WTC11 (cell line): ENCODE data around the gene GALNT2. TPM values are rescaled to one million over a fixed set of nuclear protein-coding genes. Genes with fewer than 3 reads are reported as not detected.

Experiments used
- ATAC-seq: fragments of 200-7000 bp; cut with Tn5 transposase; 2 replicates; pipeline ENCODE4 v1.10.0; 2021; ENCODE audit warnings: mild to moderate bottlenecking, moderate library complexity
- CTCF ChIA-PET: fragments of 300-600 bp; sonication (Branson Sonifier 250); formaldehyde crosslinking; loops from one replicate; lab custom pipeline; 2021; ENCODE audit warnings: antibody characterized with exemption; lab: Charles Lee
- POLR2A ChIA-PET: fragments of 350-600 bp; sonication (Branson Sonifier 250); formaldehyde crosslinking; loops from one replicate; lab custom pipeline; 2021; ENCODE audit warnings: antibody characterized with exemption; lab: Charles Lee
- DNase-seq: peaks from one replicate; pipeline ENCODE4 v3.0.0; 2021; ENCODE audit warnings: low spot score
- H3K27ac Mint-ChIP-seq: 2 replicates; pipeline ENCODE4 v1.8.0; 2021; ENCODE audit warnings: mixed read lengths
- H3K27me3 Mint-ChIP-seq: 2 replicates; pipeline ENCODE4 v1.8.0; 2021; ENCODE audit warnings: low read depth, mild to moderate bottlenecking, moderate library complexity, mixed read lengths
- H3K36me3 Mint-ChIP-seq: 2 replicates; pipeline ENCODE4 v1.8.0; 2021; ENCODE audit warnings: mixed read lengths
- H3K4me1 Mint-ChIP-seq: 2 replicates; pipeline ENCODE4 v1.8.0; 2022; ENCODE audit warnings: mixed read lengths
- H3K4me3 Mint-ChIP-seq: 2 replicates; pipeline ENCODE4 v1.8.0; 2021; ENCODE audit warnings: mild to moderate bottlenecking, moderate library complexity, mixed read lengths
- H3K9me3 Mint-ChIP-seq: 2 replicates; pipeline ENCODE4 v1.8.0; 2021; ENCODE audit warnings: mixed read lengths
- ATF6 ChIP-seq: sonication (generic); formaldehyde crosslinking; IDR thresholded peaks from 2 replicates; pipeline ENCODE4 v1.8.1; 2023; ENCODE audit warnings: mild to moderate bottlenecking, missing genetic modification reagents
- CTCF ChIP-seq: fragments of 200-600 bp; IDR thresholded peaks from 2 replicates; pipeline ENCODE4 v1.8.0; 2022; ENCODE audit warnings: antibody characterized with exemption
- FOXK1 ChIP-seq: sonication (generic); formaldehyde crosslinking; IDR thresholded peaks from 2 replicates; pipeline ENCODE4 v1.8.0; 2022; ENCODE audit warnings: mild to moderate bottlenecking, moderate library complexity, missing genetic modification reagents
- FOXP1 ChIP-seq: sonication (generic); formaldehyde crosslinking; IDR thresholded peaks from 2 replicates; pipeline ENCODE4 v1.8.0; 2022; ENCODE audit warnings: missing genetic modification reagents, mild to moderate bottlenecking, moderate library complexity, borderline replicate concordance
- GTF2I ChIP-seq: fragments of 250-450 bp; sonication (Bioruptor Pico); conservative IDR thresholded peaks from 2 replicates; pipeline ENCODE4 v1.4.0; 2021; ENCODE audit warnings: mild to moderate bottlenecking
- MXD4 ChIP-seq: fragments of 250-450 bp; sonication (Bioruptor Pico); IDR thresholded peaks from 2 replicates; pipeline ENCODE4 v1.8.0; 2021; ENCODE audit warnings: mild to moderate bottlenecking, moderate library complexity, borderline replicate concordance
- NR2C2 ChIP-seq: sonication (generic); formaldehyde crosslinking; IDR thresholded peaks from 2 replicates; pipeline ENCODE4 v1.8.0; 2022; ENCODE audit warnings: mild to moderate bottlenecking, missing genetic modification reagents
- PRDM15 ChIP-seq: sonication (generic); formaldehyde crosslinking; IDR thresholded peaks from 2 replicates; pipeline ENCODE4 v1.8.0; 2022; ENCODE audit warnings: missing genetic modification reagents
- PRRX2 ChIP-seq: fragments of 250-450 bp; sonication (Bioruptor Pico); IDR thresholded peaks from 2 replicates; pipeline ENCODE4 v1.8.0; 2021; ENCODE audit warnings: mild to moderate bottlenecking
- SOX15 ChIP-seq: fragments of 250-450 bp; sonication (Bioruptor Pico); IDR thresholded peaks from 2 replicates; pipeline ENCODE4 v1.9.0; 2021; ENCODE audit warnings: mild to moderate bottlenecking
- TCF7 ChIP-seq: sonication (generic); formaldehyde crosslinking; IDR thresholded peaks from 2 replicates; pipeline ENCODE4 v1.8.0; 2022; ENCODE audit warnings: mild to moderate bottlenecking, low read depth, missing genetic modification reagents, moderate library complexity
- TP53 ChIP-seq: sonication (generic); formaldehyde crosslinking; IDR thresholded peaks from 2 replicates; pipeline ENCODE4 v1.8.1; 2023; ENCODE audit warnings: mild to moderate bottlenecking, missing genetic modification reagents
- USF1 ChIP-seq: sonication (generic); formaldehyde crosslinking; IDR thresholded peaks from 2 replicates; pipeline ENCODE4 v1.8.0; 2022; ENCODE audit warnings: mild to moderate bottlenecking, missing genetic modification reagents
- USF2 ChIP-seq: sonication (generic); formaldehyde crosslinking; IDR thresholded peaks from 2 replicates; pipeline ENCODE4 v1.8.1; 2023; ENCODE audit warnings: mild to moderate bottlenecking, missing genetic modification reagents, moderate library complexity
- ZBTB43 ChIP-seq: sonication (generic); formaldehyde crosslinking; IDR thresholded peaks from 2 replicates; pipeline ENCODE4 v1.8.1; 2023; ENCODE audit warnings: mild to moderate bottlenecking, missing genetic modification reagents
- ZNF121 ChIP-seq: sonication (generic); formaldehyde crosslinking; IDR thresholded peaks from 2 replicates; pipeline ENCODE4 v1.8.0; 2023; ENCODE audit warnings: missing genetic modification reagents
- ZNF317 ChIP-seq: sonication (generic); formaldehyde crosslinking; IDR thresholded peaks from 2 replicates; pipeline ENCODE4 v1.8.1; 2023; ENCODE audit warnings: low read depth, mild to moderate bottlenecking, moderate library complexity, missing genetic modification reagents, borderline replicate concordance
- ZNF425 ChIP-seq: fragments of 250-450 bp; sonication (Bioruptor Pico); conservative IDR thresholded peaks from 2 replicates; pipeline ENCODE4 v1.9.0; 2021; ENCODE audit warnings: mild to moderate bottlenecking
- ZNF512 ChIP-seq: sonication (generic); formaldehyde crosslinking; IDR thresholded peaks from 2 replicates; pipeline ENCODE4 v1.8.1; 2022; ENCODE audit warnings: missing genetic modification reagents, borderline replicate concordance
- total RNA-seq: library from RNA; stranded (reverse); gene quantifications from 3 replicates; pipeline ENCODE4 v1.2.3, GENCODE V29; 2021
- TF ChIP-seq, protein P1 (sequence below): fragments of 250-450 bp; sonication (Bioruptor Pico); IDR thresholded peaks from 2 replicates; pipeline ENCODE4 v2.1.2; 2022; ENCODE audit warnings: mild to moderate bottlenecking, moderate library complexity

Gene GALNT2
- total RNA-seq, 1 experiment from 2014 or later = 74.8 TPM

DNA sequence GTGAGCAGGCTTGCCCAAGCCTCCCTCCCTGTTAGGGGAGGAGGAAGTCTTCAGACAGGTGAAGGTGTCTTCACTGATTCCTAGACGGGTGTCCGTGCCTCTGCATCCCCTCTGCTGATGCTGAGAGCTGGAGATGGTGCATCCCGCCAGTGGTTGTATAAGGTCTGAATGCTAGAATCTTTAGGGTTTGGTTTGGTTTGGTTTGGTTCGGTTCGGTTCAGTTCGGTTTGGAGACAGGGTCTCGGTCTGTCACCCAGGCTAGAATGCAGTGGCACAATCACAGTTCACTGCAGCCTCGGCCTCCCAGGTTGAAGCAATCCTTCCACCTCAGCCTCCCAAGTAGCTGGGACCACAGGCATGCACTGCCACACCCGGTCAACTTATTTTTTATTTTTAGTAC, 205.5 kb downstream of the GALNT2 start:
- no peak for TF ChIP-seq ZNF121 (CRISPR knock-in tag)
- no peak for TF ChIP-seq MXD4 (CRISPR knock-in tag)
- no peak for TF ChIP-seq ZNF425
- TF ChIP-seq SOX15 (CRISPR knock-in tag) = no peak
- no peak for TF ChIP-seq ZBTB43 (CRISPR knock-in tag)
- TF ChIP-seq FOXP1 (CRISPR knock-in tag) = no peak
- TF ChIP-seq ZNF512 = no peak
- no peak for TF ChIP-seq PRRX2 (CRISPR knock-in tag)
- no peak for TF ChIP-seq PRDM15 (CRISPR knock-in tag)
- no peak for TF ChIP-seq ATF6 (CRISPR knock-in tag)
- TF ChIP-seq USF1 (CRISPR knock-in tag) = no peak
- no peak for TF ChIP-seq TCF7 (CRISPR knock-in tag)
- no peak for TF ChIP-seq ZNF317 (CRISPR knock-in tag)
- no peak for TF ChIP-seq CTCF
- no peak for TF ChIP-seq GTF2I (CRISPR knock-in tag)
- TF ChIP-seq USF2 (CRISPR knock-in tag) = no peak
- no peak for TF ChIP-seq NR2C2 (CRISPR knock-in tag)
- TF ChIP-seq, protein P1, sequence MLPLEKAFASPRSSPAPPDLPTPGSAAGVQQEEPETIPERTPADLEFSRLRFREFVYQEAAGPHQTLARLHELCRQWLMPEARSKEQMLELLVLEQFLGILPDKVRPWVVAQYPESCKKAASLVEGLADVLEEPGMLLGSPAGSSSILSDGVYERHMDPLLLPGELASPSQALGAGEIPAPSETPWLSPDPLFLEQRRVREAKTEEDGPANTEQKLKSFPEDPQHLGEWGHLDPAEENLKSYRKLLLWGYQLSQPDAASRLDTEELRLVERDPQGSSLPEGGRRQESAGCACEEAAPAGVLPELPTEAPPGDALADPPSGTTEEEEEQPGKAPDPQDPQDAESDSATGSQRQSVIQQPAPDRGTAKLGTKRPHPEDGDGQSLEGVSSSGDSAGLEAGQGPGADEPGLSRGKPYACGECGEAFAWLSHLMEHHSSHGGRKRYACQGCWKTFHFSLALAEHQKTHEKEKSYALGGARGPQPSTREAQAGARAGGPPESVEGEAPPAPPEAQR (CRISPR knock-in tag) = no peak
- TF ChIP-seq TP53 (CRISPR knock-in tag) = no peak
- TF ChIP-seq FOXK1 = no peak
- TF ChIP-seq, all 79 proteins: peak for 0
- ATAC-seq (no peak), DNase-seq (no peak)
- POLR2A ChIA-PET = no interaction called here
- H3K4me1 Mint-ChIP-seq = peaks cover 30% of the 10 kb centered on the region
- no peaks in the 10 kb centered on the region for H3K27me3 Mint-ChIP-seq
- CTCF ChIA-PET = interaction anchor here (0.8 kb wide), 1 partner anchor 152 kb away, joined by 3 read pairs; no protein-coding TSS in a partner anchor
- peaks cover 11% of the 10 kb centered on the region for H3K36me3 Mint-ChIP-seq
- H3K4me3 Mint-ChIP-seq = no peak overlapping the region
- 0 out of 2 replicates have a peak overlapping the region, but pooled peaks have one; percentile 9 for H3K27ac Mint-ChIP-seq
- H3K9me3 Mint-ChIP-seq = no peaks in the 10 kb centered on the region
